ENCODE results near the gene YPEL4. TPM values are rescaled to one million over a fixed set of nuclear protein-coding genes. Genes with fewer than 3 reads are reported as not detected.
A peak's percentile ranks its signal among the peaks of the same experiment; 100 is the strongest.

YPEL4 gene
- total RNA-seq, 1 experiment from 2014 or later = 0.32 TPM

GRCh38 chr11:57597461-57597915 is 52.2 kb downstream of the YPEL4 start, which contains the start of gene SERPING1:
Gene SERPING1 (plus strand): TSS chr11:57597685. CDS start chr11:57598271, 586 bp downstream.
- H3K27me3 ChIP-seq (ENCODE audit: insufficient read depth, low read length) = no peaks in the 10 kb centered on the region
- H3K4me1 ChIP-seq (ENCODE audit: control insufficient read depth in 1 of 2, insufficient read depth in 2 of 2, low read length in 2 of 2) = peaks cover 0 to 6% of the 10 kb centered on the region in 2 experiments; a peak in 1 of 4 replicates
- no peak within 1 kb of the TSS for H3K9ac ChIP-seq (ENCODE audit: low read length)
- H3K36me3 ChIP-seq (ENCODE audit: control insufficient read depth in 1 of 2, insufficient read depth in 2 of 2, low read length in 2 of 2) = no peaks in the 10 kb centered on the region
- no peaks in the 10 kb centered on the region for H3K9me3 ChIP-seq (ENCODE audit: control insufficient read depth in 1 of 2, insufficient read depth in 1 of 2, low read depth in 1 of 2, low read length in 2 of 2)
- TF ChIP-seq POLR2AphosphoS5 (IDR thresholded peaks at IDR 0.05; ENCODE audit: low read depth, low read length) (no peak), FOSL1 (IDR thresholded peaks at IDR 0.05; ENCODE audit: low read depth) (no peak), SP1 (IDR thresholded peaks at IDR 0.05; ENCODE audit: low read depth) (no peak), ZBTB33 (IDR thresholded peaks at IDR 0.05; ENCODE audit: extremely low read depth, insufficient replicate concordance, low read length) (no peak), JUND (IDR thresholded peaks at IDR 0.05) (no peak), MAX (IDR thresholded peaks at IDR 0.05) (no peak), CBX3 (IDR thresholded peaks at IDR 0.05; ENCODE audit: low read depth) (no peak), SRF (IDR thresholded peaks at IDR 0.05; ENCODE audit: low read depth) (no peak), YY1 (IDR thresholded peaks at IDR 0.05; ENCODE audit: extremely low read depth, insufficient replicate concordance, low read depth, low read length) (no peak), ZNF274 (IDR thresholded peaks at IDR 0.05; ENCODE audit: low read depth, low read length) (no peak), SIN3A (IDR thresholded peaks at IDR 0.05; ENCODE audit: low read depth) (no peak)
- peak within 1 kb of the TSS; percentile 57 for H3K4me2 ChIP-seq (ENCODE audit: low read length)
- BruUV-seq (replicated peaks) = no TSS peak
- H3K9me2 ChIP-seq (ENCODE audit: insufficient read depth) = no peaks in the 10 kb centered on the region
- H2AFZ ChIP-seq (ENCODE audit: low read depth, low read length, poor library complexity, severe bottlenecking) = no peak within 1 kb of the TSS
- ChIA-PET RAD21 (ENCODE audit: low non-redundant PET in 1 of 2, low total read pairs in 2 of 2, uncharacterized antibody in 2 of 2, unreplicated experiment in 2 of 2) (no interaction called here), CTCF (no interaction called here), POLR2A (interaction anchor here (0.6 kb wide), 1 partner anchor 30 kb away, joined by 4 read pairs; no protein-coding TSS in a partner anchor)
- intact Hi-C loops (cut with micrococcal nuclease) = no loop called here
- no peak within 1 kb of the TSS for H3K27ac ChIP-seq (ENCODE audit: low read depth, low read length)
- H4K20me1 ChIP-seq (ENCODE audit: insufficient read depth) = no peaks in the 10 kb centered on the region
- H3K4me3 ChIP-seq (replicated peaks in 1 of 2; ENCODE audit: low read depth in 1 of 2, low read length in 2 of 2) = peak within 1 kb of the TSS; percentile 19 to 26
- ATAC-seq (peak; percentile 33; the same call in 1 of the 2 replicates), DNase-seq (ENCODE audit: low read depth, low spot score) (no peak)
- H3K79me2 ChIP-seq (ENCODE audit: insufficient read depth, low read length) = no peaks in the 10 kb centered on the region

Measured in HCT116 (cell line).